ENCODE measurements around the gene LTBP3. TPM values are rescaled to one million over a fixed set of nuclear protein-coding genes. Genes with fewer than 3 reads are reported as not detected.

The LTBP3 gene
- total and polyA plus RNA-seq, 2 of the 13 experiments (the other 11 are each of a cell fraction or from before 2014, with no cell fraction given), result 12.2 to 68.1 TPM

GRCh38 chr11:65498977-65499712 lies 59.0 kb downstream of the LTBP3 start, which contains the start of gene MALAT1 (continued):
- TF ChIP-seq, protein P1, sequence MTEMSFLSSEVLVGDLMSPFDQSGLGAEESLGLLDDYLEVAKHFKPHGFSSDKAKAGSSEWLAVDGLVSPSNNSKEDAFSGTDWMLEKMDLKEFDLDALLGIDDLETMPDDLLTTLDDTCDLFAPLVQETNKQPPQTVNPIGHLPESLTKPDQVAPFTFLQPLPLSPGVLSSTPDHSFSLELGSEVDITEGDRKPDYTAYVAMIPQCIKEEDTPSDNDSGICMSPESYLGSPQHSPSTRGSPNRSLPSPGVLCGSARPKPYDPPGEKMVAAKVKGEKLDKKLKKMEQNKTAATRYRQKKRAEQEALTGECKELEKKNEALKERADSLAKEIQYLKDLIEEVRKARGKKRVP (CRISPR knock-in tag; IDR thresholded peaks at IDR 0.05), result peak; percentile 5 to 74; a peak in 2 of 4 replicates
- TF ChIP-seq SP2 (CRISPR knock-in tag; IDR thresholded peaks at IDR 0.05) (no peak), CENPT (CRISPR knock-in tag; IDR thresholded peaks at IDR 0.05; ENCODE audit: low read depth) (no peak), ZNF256 (CRISPR knock-in tag; conservative IDR thresholded peaks at IDR 0.05) (peak; percentile 44), ZNF780A (CRISPR knock-in tag; IDR thresholded peaks at IDR 0.05) (no peak), E2F2 (CRISPR knock-in tag; IDR thresholded peaks at IDR 0.05; ENCODE audit: borderline replicate concordance) (no peak), IKZF5 (CRISPR knock-in tag; IDR thresholded peaks at IDR 0.05) (peak; percentile 94), ZFX (CRISPR knock-in tag; IDR thresholded peaks at IDR 0.05; ENCODE audit: low read depth) (no peak), ZNF761 (CRISPR knock-in tag; conservative IDR thresholded peaks at IDR 0.05) (no peak), HOXA3 (CRISPR knock-in tag; IDR thresholded peaks at IDR 0.05) (peak; percentile 80), KLF6 (CRISPR knock-in tag; IDR thresholded peaks at IDR 0.05) (peak; percentile 94), ZNF773 (CRISPR knock-in tag; IDR thresholded peaks at IDR 0.05; ENCODE audit: borderline replicate concordance) (no peak), ZBTB10 (CRISPR knock-in tag; IDR thresholded peaks at IDR 0.05; ENCODE audit: borderline replicate concordance) (peak; percentile 85)
- TF ChIP-seq, protein P2, sequence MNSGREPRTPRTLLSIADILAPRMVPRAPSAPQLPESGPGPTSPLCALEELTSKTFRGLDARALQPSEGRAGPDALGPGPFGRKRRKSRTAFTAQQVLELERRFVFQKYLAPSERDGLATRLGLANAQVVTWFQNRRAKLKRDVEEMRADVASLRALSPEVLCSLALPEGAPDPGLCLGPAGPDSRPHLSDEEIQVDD (CRISPR knock-in tag; IDR thresholded peaks at IDR 0.05; ENCODE audit: borderline replicate concordance), result no peak
- TF ChIP-seq, protein P3, sequence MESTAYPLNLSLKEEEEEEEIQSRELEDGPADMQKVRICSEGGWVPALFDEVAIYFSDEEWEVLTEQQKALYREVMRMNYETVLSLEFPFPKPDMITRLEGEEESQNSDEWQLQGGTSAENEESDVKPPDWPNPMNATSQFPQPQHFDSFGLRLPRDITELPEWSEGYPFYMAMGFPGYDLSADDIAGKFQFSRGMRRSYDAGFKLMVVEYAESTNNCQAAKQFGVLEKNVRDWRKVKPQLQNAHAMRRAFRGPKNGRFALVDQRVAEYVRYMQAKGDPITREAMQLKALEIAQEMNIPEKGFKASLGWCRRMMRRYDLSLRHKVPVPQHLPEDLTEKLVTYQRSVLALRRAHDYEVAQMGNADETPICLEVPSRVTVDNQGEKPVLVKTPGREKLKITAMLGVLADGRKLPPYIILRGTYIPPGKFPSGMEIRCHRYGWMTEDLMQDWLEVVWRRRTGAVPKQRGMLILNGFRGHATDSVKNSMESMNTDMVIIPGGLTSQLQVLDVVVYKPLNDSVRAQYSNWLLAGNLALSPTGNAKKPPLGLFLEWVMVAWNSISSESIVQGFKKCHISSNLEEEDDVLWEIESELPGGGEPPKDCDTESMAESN (CRISPR knock-in tag; conservative IDR thresholded peaks at IDR 0.05), result 0 out of 2 replicates have a peak, but pooled peaks have one; percentile 22
- TF ChIP-seq, protein P4, sequence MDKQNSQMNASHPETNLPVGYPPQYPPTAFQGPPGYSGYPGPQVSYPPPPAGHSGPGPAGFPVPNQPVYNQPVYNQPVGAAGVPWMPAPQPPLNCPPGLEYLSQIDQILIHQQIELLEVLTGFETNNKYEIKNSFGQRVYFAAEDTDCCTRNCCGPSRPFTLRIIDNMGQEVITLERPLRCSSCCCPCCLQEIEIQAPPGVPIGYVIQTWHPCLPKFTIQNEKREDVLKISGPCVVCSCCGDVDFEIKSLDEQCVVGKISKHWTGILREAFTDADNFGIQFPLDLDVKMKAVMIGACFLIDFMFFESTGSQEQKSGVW (CRISPR knock-in tag; IDR thresholded peaks at IDR 0.05; ENCODE audit: borderline replicate concordance), result no peak
